UCSD-AML1 (cell line): Measurements from ENCODE around the gene CPNE4.

Source experiments
- DNase-seq: peaks from one replicate; lab custom pipeline; 2025; ENCODE audit not compliant: unreplicated experiment; lab: John Stamatoyannopoulos, UW

CPNE4 gene

DNA sequence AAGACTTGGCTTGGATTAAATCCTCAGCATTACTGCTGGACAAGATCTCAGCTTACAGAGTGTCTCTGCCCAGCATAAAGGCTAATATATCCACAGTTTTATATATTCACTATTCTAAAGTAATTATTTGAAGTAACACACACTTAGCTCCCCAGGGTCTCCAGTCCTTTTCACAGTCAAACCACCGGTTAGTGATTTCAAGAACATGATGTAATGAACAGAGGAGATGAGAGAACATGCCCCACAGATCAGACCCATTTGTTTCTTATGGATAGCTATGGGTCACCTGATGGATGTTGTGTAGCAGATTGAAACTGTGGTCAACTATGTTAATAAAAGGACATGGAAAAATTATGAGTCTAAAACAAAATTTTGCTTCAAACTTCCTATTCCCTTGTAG lies 487.2 kb downstream of the CPNE4 start:
- no peak for DNase-seq

DNA sequence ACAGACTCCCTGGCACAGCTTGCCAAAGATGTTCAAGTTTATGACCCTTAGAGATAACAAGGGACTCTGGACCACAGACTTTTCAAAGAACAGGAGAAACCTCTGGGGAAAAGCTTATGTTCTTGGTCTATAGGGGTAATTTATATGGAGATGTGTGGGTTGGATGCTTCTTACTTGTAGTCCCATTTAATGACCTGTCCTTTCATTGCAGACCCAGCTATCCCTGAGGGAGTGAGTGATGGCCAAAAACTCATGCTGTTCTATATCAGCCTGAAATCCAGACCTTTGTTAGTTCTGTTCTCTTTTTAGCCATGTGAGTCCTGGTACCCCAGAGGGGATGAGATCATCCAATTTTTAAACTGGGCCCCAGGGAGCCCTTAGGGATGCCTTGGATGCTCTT lies 488.4 kb downstream of the CPNE4 start:
- DNase-seq: no peak

DNA sequence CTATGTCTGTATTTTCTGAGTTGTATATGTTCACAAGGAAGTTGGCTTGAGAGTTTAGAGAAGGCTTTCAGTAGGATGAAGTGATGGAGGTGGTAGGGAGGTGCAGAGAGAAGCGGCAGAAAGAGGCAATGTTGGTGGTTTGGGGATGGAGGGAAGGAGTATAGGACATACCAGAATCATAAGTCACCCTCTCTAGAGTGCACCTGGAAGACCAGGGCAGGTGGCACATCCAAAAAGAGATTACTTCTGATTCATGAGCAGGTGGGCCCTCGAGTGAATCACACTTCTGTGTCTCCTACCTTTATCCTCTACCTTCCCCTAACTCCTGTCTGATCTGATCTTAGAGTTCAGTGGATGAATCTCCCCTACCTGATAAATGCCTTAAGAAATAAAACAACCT lies 490.3 kb downstream of the CPNE4 start:
- DNase-seq: no peak

DNA sequence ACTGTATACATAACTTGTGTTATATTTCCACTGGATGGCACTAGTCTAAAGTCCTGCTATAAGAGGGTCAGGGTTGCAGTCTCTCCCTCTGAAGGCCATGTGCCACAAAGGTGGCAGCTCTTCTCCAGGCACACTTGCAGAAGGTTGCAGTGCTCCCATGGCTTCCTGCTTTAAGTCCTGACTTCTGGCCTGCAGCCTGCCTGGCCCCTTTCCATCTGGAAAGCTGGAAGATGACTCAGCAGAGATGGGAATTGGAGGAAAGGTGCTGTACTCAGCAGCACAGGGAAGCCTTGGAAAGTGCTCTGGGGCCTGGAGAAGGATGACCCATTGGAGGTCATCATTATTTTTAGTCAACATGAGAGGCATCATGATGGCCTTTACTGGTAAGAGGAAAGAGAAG lies 491.1 kb downstream of the CPNE4 start:
- no peak for DNase-seq

DNA sequence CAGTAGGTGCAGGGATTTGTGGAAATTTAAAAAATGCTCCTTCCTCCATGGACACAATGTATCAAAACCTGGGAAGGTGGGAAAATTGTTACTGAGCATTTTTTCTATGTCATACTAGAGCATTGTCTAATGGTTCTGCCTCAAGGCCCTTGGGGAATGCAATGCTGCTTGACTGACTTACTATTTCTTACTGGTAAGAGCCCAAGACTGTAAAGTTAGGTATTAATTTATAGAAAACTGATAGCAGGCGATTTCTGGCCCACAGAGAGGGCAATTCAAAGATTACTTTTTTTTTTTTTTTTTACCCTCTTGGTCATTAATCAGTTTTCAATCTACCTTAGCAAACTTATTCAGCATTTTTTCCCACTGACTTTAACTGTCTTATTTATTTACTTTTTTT lies 493.5 kb downstream of the CPNE4 start:
- no peak for DNase-seq

DNA sequence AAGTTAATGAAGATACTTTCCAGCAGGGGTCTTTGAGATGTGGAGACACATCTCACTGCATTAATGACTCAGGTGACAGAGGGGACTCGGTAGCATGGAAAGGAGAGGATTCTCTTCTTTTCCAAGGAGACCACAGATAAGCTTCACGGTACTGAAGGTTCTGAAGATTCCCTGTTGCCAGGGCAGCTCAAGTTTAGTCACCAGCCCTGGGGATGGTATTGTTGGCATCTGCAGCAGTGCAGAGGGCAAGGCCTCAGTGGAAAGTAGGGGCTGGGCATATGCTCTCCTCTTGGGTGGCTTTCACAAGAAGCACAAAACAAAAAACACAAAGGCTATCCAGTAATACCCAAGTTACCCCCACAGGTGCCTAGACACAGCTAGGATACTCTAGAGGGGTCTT lies 494.0 kb downstream of the CPNE4 start:
- no peak for DNase-seq

DNA sequence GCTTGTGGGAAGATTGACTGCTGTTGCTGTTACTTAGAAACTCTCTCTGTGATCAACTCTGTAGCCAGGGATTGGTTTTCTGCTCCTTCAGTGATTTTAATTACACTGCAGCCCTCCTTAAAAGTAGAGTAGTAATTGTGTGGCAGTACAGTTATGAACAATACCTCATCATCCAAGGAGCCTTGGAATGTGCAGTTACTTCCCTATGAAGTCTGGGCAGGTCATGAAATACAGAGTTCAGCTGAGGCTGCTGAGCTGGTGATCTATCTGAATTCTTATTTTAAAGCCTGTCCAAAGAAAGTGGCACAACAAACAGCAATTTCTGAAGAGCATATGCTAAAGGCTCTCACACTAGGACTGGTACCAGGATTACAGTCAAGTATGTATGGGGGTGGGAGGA lies 494.7 kb downstream of the CPNE4 start:
- no peak for DNase-seq

DNA sequence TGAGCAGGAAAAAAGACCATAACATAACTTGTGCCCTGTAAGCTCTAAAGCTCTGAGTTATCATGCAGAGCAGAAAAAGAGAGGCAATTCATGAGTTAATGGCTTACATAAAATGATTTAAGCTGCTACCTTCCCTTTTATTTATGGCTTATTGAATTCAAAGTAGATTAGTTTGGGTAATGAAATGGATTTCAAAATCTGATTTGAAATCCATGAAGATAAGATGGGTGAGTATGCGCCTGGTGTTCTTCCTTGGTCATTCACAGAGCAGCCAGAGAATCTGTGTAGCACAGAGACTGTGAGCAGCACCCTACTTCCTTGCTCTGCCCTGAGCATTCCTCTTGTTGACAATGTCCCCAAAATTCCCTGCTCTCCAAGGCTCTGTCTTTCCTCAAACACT lies 495.8 kb downstream of the CPNE4 start:
- no peak for DNase-seq

DNA sequence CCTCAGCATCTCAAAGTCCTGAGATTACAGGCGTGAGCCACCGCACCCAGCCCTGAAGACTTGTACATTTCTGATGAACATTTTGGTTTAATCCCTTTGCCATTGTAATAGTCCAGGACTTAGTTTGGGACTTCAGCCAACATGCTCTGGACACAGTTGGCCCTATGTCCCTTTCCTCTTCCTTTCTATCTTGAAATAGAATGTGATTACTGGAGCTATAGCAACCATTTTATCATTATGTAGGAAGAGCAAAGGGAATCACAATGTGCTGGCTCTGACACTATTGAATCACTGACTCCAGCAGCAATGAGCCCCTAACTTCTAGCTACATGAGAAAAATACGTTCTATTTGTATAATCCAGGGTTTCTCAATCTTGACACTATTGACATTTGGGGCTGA lies 497.3 kb downstream of the CPNE4 start:
- DNase-seq: no peak

DNA sequence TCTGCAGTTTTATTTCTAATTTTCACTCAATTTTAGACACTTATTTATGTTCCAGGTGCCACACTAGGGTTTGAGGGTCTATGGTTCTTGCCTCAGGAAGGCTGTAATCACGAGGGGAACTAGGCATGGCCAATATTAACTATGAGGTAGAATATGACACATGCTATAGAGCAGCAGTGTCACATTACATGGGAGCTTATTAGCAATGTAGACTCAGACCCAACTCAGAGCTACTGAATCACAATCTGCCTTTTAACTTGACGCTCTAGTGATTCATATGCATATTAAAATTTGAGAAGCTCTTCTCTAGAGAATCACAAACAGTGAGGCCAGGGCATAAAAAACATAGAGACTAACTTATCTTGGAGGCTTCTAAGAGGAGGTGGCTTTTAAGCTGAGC lies 499.2 kb downstream of the CPNE4 start:
- DNase-seq: no peak

DNA sequence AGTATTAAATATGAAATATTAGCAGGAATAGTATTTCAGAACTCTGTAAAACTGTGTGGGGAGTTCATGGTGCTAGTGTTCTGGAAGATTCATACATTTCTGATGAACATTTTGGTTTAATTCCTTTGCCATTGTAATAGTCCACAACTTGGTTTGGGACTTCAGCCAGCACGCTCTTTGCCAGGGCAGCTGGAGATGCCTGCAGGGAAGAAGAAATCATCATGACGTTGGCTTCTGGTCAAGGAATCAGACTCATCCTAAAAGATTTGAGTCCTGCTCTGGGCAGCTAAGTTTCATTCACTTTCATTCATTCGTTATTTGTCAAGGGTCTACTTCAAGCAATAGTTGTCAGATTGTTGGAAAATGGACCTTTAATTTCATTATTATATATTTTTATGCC lies 499.7 kb downstream of the CPNE4 start:
- no peak for DNase-seq

DNA sequence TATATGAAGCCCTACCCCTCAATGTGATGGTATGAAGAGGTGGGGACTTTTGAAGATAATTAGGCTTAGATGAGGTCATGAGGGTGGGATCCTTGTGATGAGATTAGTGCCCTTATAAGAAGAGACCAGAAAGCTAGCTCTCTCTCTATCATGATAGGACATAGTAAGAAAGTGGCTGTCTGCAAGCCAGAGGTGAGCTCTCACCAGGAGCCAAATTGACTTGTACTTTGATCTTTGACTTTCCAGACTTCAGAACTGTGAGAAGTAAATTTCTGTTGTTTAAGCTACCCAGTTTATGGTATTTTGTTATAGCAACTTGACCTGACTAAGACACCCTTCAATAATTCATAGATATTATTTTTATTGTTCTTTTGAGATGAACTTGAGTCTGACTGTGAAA lies 502.2 kb downstream of the CPNE4 start:
- DNase-seq: no peak

DNA sequence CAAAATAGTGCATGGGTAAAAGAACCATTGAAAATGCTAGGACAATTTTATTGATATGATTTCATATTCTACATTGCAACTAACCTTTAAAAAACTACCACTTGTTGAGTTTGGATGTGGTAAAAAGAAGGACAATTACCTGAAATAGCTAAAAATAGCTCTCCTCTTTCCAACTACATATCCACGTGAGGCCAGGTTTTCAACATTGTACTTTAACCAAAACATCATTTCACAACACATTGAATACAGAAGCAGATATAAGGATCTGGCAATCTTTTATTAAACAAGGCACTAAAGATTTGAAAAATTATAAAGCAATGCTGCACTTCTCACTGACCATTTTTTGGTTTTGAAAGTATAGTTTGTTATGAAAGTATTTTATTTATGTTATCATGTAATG lies 504.0 kb downstream of the CPNE4 start:
- DNase-seq: no peak

DNA sequence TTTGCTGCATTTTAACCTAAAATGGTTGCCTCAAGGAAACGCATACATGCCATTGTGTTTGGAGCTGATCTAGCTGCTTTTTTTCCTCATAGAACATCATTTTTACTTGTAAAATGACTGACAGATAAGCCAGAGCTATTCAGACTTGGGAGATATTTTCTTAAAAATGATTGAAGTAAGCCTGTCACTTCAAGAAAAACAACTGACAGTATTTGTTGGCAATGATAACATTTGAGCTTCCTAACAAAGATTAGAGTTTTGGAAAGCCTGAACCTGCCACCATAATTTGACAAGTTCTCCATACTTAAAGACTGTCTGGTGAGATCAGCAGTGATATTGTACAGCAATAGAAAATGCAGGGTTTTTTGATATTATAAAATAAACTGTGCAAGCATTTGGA lies 504.4 kb downstream of the CPNE4 start:
- DNase-seq: no peak

DNA sequence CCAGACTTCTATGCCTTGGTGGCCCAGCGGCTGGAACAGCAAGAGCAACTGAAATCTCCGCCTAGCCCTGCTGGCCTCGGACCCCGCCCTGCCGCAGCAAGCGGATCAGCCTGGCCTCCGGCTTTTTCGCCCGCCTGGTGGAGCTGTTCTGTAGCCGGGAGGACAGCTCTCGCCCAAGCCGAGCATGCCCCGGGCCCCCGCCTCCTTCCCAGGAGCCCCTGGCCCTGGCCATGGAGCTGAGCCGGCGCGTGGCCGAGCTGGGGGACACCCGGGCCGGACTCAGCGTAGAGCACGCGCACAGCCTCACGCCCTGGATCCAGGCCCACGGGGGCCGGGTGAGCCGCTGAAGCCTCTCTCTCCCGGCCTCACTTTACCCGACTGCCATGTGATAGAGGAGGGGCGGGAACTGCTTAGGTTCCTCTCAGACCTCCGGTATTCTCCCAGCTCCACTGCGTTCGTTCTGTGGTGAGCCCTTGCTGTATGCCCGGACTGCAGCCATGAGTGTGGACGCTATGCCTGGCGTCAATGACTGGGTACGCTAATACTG lies 507.9 kb downstream of the CPNE4 start:
- DNase-seq: no peak

DNA sequence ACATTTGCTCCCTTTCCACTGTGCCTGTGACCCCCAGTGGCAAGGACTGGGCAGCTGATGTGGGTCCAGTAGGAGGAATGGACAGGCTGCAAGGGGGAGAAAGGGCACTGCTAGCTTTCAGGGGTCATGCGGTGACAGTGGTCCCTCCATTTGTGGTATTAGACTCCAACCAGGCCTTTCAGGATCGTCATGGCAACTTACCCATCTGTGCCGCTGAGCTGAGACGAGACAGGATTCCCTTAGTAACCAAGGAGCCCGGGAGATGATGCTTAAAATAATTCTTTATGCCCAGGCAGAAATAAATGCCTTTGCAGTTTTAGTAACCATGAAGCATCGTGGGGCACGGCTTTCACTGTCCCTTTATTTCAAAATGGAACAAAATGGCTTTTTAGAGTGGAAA lies 516.1 kb downstream of the CPNE4 start:
- no peak for DNase-seq

DNA sequence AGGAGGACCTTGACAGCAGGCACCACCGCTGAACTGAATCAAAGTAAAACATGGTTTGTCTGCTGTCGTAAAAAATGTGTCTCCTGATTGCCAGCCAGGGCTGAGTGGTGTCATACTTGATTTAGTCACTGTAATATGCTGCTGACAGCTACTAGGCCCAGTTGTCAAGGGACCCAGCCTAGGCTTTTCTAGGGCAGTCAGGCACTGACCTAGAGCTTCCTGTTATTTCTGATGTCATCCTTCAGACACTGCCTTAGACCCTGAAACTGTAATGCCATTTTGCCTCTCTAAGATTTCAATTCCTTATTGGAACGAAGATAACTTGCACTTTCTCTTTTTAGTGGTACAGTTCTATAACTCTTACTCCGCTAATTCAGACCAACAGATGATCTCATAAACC lies 529.4 kb downstream of the CPNE4 start:
- DNase-seq: no peak

DNA sequence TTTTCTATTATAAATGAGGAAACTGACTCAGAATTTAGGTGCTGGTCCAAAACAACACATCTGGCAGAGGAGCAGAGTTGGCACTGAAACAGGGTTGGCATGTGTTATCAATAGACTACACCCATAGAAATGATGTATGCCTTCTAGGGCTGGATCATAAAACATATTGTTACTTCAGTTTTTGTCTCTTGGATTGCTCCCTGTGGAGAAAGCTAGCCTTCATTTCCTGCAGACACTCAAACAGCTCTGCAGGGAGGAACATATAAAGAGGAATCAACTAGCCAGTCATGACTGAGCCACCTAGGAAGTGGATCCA lies 531.5 kb downstream of the CPNE4 start:
- no peak for DNase-seq

DNA sequence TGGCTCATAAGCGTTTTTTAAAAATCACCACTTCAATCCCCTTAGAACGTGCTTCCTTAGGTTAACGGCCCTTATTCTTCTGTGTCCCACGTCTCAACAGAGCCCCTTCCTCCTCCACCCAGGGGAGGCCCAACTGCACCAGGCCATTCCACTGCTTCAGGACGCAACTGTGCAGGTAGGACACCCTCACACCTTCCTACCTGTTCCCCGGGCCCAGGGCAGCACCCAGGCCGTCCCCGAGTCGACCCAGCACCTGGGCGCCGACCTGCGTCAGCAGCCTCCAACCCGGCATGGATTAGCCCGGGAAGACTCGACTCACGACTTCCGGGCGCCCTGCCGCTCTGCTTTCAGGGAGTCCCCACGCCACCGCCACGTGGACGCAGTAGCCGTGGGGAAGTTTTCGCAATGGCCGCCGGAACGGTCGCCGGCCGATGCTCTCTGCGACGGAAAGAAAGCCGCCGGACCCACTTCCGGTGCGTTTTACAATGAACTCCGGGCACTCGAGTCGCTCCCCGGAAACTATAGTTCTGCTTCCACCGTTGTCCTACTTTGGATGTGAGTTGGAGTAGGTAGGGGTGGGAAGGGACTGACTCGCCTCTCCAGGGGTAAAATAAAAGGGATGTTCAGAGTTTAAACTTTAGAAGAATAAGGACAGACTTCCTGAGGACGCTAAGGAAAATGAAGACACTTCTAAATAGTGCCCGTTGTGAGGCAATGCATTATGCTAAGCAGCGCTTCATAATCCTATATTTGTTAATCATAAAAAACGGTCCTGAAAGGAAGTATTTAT lies 532.1 kb downstream of the CPNE4 start, which contains the start of gene MRPL3:
Gene MRPL3, minus strand, starts transcription at position 442 of the 790 bp plus-strand sequence. Its CDS starts 150 bp downstream, at position 292.
- DNase-seq: peak; percentile 90

DNA sequence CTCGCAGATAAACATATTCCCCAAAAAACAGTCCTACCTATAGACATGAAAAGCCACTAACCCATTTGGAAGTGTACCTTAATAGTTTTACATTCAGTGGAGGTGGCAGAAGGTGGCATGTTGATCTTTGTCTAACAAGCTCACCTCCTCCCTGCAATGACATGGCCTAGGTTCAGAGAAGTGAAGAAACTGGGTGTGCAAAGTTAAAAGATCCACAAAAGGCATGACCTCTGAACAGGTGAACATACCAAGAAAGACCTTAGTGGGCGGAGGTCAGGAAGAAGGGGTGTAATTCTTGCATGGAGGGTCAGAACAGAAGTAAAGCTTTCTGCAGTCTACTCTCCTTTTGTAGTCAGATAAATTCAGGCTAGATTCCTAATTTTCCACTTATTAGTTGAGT lies 532.9 kb downstream of the CPNE4 start:
- no peak for DNase-seq

DNA sequence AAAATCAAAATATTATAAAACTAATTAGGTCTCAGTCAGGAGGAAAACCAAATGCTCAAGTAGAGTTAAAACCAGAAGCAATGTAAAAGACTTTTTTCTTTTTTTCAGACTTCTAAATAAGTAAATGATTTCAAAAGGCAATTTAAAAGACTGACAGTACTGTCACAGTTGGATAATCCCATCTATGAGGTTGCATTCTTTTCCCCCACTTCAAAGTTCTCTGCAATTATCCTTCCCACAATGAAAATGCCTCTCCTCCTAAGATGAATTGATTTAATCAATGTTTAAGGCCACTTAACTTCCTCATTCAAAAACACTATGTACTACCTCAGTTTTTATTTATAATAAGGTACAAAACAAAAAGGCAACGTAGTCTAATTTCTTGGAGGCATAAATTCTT lies 540.1 kb downstream of the CPNE4 start:
- DNase-seq: no peak

DNA sequence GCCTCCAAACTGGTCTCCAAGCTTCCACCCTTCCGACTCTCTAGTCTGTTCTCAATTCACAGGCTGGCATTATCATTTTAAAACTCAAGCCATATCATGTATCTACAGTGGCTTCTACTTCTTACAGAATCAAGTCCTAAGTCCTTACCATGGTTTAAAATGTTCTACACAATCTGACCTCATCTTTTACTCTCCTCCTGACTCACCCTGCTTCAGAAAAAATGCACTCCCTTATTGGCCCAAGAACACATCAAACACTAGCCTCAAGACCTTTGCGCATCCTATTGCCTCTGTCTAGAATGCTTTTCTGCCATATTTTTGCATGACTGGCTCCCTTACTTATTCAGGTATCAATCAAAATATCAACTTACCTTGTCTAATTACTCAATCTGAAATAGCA lies 543.0 kb downstream of the CPNE4 start:
- DNase-seq: no peak

DNA sequence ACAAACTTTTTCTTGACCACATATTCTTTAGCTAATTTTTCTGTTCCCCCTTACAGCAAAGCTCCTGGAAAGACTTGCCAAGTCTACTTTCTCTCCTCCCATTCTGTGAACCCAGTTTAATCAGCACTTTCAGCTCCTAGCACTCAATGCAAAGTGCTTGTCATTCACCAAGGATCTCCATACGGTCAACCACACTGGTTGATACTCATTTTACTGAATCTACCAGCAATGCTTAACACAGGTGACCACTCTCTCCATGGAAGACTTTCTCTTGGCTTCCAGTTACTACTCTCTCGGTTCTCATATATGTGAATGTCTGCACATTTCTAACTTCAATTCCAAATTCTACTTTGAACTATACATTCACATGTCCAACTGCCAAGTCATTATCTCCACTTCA lies 543.7 kb downstream of the CPNE4 start:
- DNase-seq: no peak
